SK-N-SH treated with all-trans-retinoic acid at 6 μM for 48 hours (cell line): Measurements from ENCODE around the gene BSPRY.

ENCODE experiments used
- ARNTL ChIP-seq: fragments of 450-650 bp; formaldehyde crosslinking; IDR thresholded peaks from 2 replicates; pipeline ENCODE4 v1.5.0; 2020; ENCODE audit warnings: low read depth, mild to moderate bottlenecking, moderate library complexity, borderline replicate concordance
- BACH2 ChIP-seq: fragments of 250-450 bp; sonication (Bioruptor Pico); IDR thresholded peaks from 2 replicates; pipeline ENCODE4 v1.9.0; 2021; ENCODE audit warnings: mild to moderate bottlenecking, borderline replicate concordance
- CSDC2 ChIP-seq: fragments of 250-450 bp; sonication (Bioruptor Pico); IDR thresholded peaks from 2 replicates; pipeline ENCODE4 v1.5.0; 2020; ENCODE audit warnings: mild to moderate bottlenecking, moderate library complexity
- ESRRG ChIP-seq: fragments of 250-450 bp; sonication (Bioruptor Pico); IDR thresholded peaks from 2 replicates; pipeline ENCODE4 v1.6.1; 2021; ENCODE audit warnings: mild to moderate bottlenecking
- GLIS3 ChIP-seq: fragments of 250-450 bp; sonication (Bioruptor Pico); IDR thresholded peaks from 2 replicates; pipeline ENCODE4 v1.5.0; 2020; ENCODE audit warnings: mild to moderate bottlenecking, moderate library complexity
- PPARA ChIP-seq: fragments of 250-450 bp; sonication (Bioruptor Pico); IDR thresholded peaks from 2 replicates; pipeline ENCODE4 v1.5.0; 2020; ENCODE audit warnings: mild to moderate bottlenecking, borderline replicate concordance
- RARB ChIP-seq: fragments of 250-450 bp; sonication (Bioruptor Pico); IDR thresholded peaks from 2 replicates; pipeline ENCODE4 v1.8.0; 2021; ENCODE audit warnings: mild to moderate bottlenecking, moderate library complexity
- TCF4 ChIP-seq: fragments of 250-450 bp; sonication (Bioruptor Pico); IDR thresholded peaks from 2 replicates; pipeline ENCODE4 v1.8.0; 2021; ENCODE audit warnings: mild to moderate bottlenecking, moderate library complexity, borderline replicate concordance
- ZFP3 ChIP-seq: fragments of 250-450 bp; sonication (Bioruptor Pico); IDR thresholded peaks from 2 replicates; pipeline ENCODE4 v1.5.0; 2020; ENCODE audit warnings: mild to moderate bottlenecking, moderate library complexity
- ZNF565 ChIP-seq: fragments of 450-650 bp; formaldehyde crosslinking; conservative IDR thresholded peaks from 2 replicates; pipeline ENCODE4 v1.5.0; 2020; ENCODE audit warnings: low read depth, mild to moderate bottlenecking, moderate library complexity
- ZNF70 ChIP-seq: fragments of 450-650 bp; formaldehyde crosslinking; IDR thresholded peaks from 2 replicates; pipeline ENCODE4 v1.5.0; 2020; ENCODE audit warnings: mild to moderate bottlenecking, moderate library complexity
- TF ChIP-seq, protein P1 (sequence below): fragments of 250-450 bp; sonication (Bioruptor Pico); IDR thresholded peaks from 2 replicates; pipeline ENCODE4 v1.5.1; 2020; ENCODE audit warnings: low read depth, mild to moderate bottlenecking, moderate library complexity
- TF ChIP-seq, protein P2 (sequence below): fragments of 250-450 bp; sonication (Bioruptor Pico); IDR thresholded peaks from 2 replicates; pipeline ENCODE4 v1.5.0; 2020; ENCODE audit warnings: mild to moderate bottlenecking, moderate library complexity
- TF ChIP-seq, protein P3 (sequence below): fragments of 250-450 bp; sonication (Bioruptor Pico); IDR thresholded peaks from 2 replicates; pipeline ENCODE4 v1.8.0; 2020; ENCODE audit warnings: mild to moderate bottlenecking, moderate library complexity, borderline replicate concordance

DNA sequence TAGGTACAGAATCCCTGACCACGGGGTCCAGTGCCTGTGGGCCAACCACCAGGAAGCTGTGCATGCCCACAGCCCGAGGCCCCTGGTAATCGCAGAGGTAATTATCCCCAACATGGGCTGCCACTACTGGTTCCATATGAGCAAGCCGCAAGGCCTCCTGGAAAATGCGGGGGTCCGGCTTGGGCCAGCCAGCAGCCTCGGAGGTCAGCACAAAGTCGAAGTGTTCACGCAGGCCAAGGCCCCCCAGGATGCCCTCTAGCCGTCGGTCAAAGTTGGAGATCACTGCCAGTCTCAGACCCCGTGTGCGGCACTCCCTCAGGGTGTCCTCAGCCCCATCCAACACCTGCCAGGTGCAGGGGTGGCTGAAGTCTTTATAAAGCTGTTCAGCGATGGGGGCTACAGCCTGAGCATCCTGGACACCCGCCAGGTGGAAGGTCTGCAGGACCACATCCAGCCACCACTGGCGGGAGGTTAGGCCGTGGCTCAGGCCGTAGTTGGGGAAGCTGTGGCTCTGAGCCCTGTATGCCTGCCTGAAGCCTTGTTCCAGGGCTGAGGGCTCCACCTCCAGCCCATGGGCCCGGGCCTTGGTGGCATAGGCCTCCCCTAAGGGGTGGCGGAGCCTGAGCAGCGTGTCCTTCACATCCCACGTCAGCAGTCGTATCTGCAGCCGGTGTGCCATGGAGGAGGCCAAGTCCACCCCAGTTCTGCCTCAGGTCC, 24.5 kb downstream of the BSPRY start:
- no peak for TF ChIP-seq PPARA
- TF ChIP-seq ZFP3 (CRISPR knock-in tag), result no peak
- no peak for TF ChIP-seq ZNF565 (CRISPR knock-in tag)
- no peak for TF ChIP-seq TCF4 (CRISPR knock-in tag)
- TF ChIP-seq RARB (CRISPR knock-in tag), result no peak
- TF ChIP-seq, protein P1, sequence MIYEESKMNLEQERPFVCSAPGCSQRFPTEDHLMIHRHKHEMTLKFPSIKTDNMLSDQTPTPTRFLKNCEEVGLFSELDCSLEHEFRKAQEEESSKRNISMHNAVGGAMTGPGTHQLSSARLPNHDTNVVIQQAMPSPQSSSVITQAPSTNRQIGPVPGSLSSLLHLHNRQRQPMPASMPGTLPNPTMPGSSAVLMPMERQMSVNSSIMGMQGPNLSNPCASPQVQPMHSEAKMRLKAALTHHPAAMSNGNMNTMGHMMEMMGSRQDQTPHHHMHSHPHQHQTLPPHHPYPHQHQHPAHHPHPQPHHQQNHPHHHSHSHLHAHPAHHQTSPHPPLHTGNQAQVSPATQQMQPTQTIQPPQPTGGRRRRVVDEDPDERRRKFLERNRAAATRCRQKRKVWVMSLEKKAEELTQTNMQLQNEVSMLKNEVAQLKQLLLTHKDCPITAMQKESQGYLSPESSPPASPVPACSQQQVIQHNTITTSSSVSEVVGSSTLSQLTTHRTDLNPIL (CRISPR knock-in tag), result no peak
- no peak for TF ChIP-seq CSDC2 (CRISPR knock-in tag)
- TF ChIP-seq, protein P2, sequence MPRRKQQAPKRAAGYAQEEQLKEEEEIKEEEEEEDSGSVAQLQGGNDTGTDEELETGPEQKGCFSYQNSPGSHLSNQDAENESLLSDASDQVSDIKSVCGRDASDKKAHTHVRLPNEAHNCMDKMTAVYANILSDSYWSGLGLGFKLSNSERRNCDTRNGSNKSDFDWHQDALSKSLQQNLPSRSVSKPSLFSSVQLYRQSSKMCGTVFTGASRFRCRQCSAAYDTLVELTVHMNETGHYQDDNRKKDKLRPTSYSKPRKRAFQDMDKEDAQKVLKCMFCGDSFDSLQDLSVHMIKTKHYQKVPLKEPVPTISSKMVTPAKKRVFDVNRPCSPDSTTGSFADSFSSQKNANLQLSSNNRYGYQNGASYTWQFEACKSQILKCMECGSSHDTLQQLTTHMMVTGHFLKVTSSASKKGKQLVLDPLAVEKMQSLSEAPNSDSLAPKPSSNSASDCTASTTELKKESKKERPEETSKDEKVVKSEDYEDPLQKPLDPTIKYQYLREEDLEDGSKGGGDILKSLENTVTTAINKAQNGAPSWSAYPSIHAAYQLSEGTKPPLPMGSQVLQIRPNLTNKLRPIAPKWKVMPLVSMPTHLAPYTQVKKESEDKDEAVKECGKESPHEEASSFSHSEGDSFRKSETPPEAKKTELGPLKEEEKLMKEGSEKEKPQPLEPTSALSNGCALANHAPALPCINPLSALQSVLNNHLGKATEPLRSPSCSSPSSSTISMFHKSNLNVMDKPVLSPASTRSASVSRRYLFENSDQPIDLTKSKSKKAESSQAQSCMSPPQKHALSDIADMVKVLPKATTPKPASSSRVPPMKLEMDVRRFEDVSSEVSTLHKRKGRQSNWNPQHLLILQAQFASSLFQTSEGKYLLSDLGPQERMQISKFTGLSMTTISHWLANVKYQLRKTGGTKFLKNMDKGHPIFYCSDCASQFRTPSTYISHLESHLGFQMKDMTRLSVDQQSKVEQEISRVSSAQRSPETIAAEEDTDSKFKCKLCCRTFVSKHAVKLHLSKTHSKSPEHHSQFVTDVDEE (CRISPR knock-in tag), result no peak
- TF ChIP-seq, protein P3, sequence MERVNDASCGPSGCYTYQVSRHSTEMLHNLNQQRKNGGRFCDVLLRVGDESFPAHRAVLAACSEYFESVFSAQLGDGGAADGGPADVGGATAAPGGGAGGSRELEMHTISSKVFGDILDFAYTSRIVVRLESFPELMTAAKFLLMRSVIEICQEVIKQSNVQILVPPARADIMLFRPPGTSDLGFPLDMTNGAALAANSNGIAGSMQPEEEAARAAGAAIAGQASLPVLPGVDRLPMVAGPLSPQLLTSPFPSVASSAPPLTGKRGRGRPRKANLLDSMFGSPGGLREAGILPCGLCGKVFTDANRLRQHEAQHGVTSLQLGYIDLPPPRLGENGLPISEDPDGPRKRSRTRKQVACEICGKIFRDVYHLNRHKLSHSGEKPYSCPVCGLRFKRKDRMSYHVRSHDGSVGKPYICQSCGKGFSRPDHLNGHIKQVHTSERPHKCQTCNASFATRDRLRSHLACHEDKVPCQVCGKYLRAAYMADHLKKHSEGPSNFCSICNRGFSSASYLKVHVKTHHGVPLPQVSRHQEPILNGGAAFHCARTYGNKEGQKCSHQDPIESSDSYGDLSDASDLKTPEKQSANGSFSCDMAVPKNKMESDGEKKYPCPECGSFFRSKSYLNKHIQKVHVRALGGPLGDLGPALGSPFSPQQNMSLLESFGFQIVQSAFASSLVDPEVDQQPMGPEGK (CRISPR knock-in tag), result no peak
- no peak for TF ChIP-seq ESRRG (CRISPR knock-in tag)
- TF ChIP-seq ZNF70, result no peak
- no peak for TF ChIP-seq GLIS3 (CRISPR knock-in tag)
- TF ChIP-seq ARNTL (CRISPR knock-in tag), result no peak
- TF ChIP-seq BACH2 (CRISPR knock-in tag), result no peak
